Neural cell (in vitro differentiated cells): Measurements from ENCODE around the gene GLB1L3.

Experiments used
- EZH2 ChIP-seq: fragments of 200-600, 300-800 bp; shearing (Covaris generic), sonication (generic); IDR thresholded peaks from 2 replicates; pipeline ENCODE4 v1.6.1; 2014; ENCODE audit warnings: antibody characterized with exemption, low read length, borderline replicate concordance, mild to moderate bottlenecking; ENCODE audit not compliant: insufficient read depth, poor library complexity, severe bottlenecking
- TF ChIP-seq, protein P1 (sequence below): fragments of 450-650 bp; IDR thresholded peaks from 2 replicates; pipeline ENCODE4 v1.5.1; 2014; ENCODE audit warnings: antibody characterized with exemption, mild to moderate bottlenecking, moderate library complexity; ENCODE audit not compliant: poor library complexity, severe bottlenecking

DNA sequence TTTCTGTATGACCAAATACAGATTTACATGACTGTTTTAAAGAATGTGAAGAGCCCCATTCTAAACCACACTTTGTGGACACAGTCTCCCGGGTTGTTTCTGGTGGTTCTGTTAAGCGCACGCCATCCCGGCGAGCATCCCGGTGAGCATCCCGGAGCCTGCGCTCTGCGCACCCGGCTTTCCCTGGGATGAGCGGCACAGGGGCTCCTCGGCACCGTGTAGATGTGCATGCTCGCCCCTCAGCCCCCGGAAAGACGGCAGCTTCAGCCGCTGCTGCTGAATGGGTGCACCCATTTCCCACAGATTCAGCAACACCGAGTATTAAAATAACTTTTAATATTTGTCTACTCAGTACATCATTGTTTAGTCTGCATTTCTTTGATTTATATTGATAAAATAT is 91.6 kb downstream of the GLB1L3 start:
- TF ChIP-seq, protein P1, sequence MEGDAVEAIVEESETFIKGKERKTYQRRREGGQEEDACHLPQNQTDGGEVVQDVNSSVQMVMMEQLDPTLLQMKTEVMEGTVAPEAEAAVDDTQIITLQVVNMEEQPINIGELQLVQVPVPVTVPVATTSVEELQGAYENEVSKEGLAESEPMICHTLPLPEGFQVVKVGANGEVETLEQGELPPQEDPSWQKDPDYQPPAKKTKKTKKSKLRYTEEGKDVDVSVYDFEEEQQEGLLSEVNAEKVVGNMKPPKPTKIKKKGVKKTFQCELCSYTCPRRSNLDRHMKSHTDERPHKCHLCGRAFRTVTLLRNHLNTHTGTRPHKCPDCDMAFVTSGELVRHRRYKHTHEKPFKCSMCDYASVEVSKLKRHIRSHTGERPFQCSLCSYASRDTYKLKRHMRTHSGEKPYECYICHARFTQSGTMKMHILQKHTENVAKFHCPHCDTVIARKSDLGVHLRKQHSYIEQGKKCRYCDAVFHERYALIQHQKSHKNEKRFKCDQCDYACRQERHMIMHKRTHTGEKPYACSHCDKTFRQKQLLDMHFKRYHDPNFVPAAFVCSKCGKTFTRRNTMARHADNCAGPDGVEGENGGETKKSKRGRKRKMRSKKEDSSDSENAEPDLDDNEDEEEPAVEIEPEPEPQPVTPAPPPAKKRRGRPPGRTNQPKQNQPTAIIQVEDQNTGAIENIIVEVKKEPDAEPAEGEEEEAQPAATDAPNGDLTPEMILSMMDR = no peak
- TF ChIP-seq EZH2 = no peak
